Activated CD8-positive, alpha-beta T cell treated with anti-CD3 and anti-CD28 coated beads for 36 hours (primary cell): ENCODE measurements around the gene VSTM4. TPM values are rescaled to one million over a fixed set of nuclear protein-coding genes. Genes with fewer than 3 reads are reported as not detected.

ENCODE experiments used
- ATAC-seq: fragments of 200-7000 bp; cut with Tn5 transposase; one replicate; pipeline ENCODE4 v1.10.0; 2021; ENCODE audit warnings: mild to moderate bottlenecking, moderate library complexity
- CTCF ChIA-PET: fragments of 350-600 bp; sonication (Branson Sonifier 250); formaldehyde crosslinking; loops from one replicate; lab custom pipeline; 2021; ENCODE audit warnings: antibody characterized with exemption; lab: Charles Lee
- POLR2A ChIA-PET: fragments of 350-600 bp; sonication (Branson Sonifier 250); formaldehyde crosslinking; loops from one replicate; lab custom pipeline; 2021; ENCODE audit warnings: antibody characterized with exemption; lab: Charles Lee
- DNase-seq: peaks from one replicate; pipeline ENCODE4 v3.0.0-alpha.2; 2020
- H3K27ac Mint-ChIP-seq: one replicate; pipeline ENCODE4 v1.8.0; 2021; ENCODE audit warnings: mild to moderate bottlenecking, mixed read lengths
- H3K27me3 Mint-ChIP-seq: one replicate; pipeline ENCODE4 v1.8.0; 2021; ENCODE audit warnings: mixed read lengths
- H3K36me3 Mint-ChIP-seq: one replicate; pipeline ENCODE4 v1.8.0; 2021; ENCODE audit warnings: low read depth, mixed read lengths
- H3K4me1 Mint-ChIP-seq: one replicate; pipeline ENCODE4 v1.8.0; 2021; ENCODE audit warnings: low read depth, mixed read lengths
- H3K4me3 Mint-ChIP-seq: one replicate; pipeline ENCODE4 v1.8.0; 2021; ENCODE audit warnings: mild to moderate bottlenecking, moderate library complexity, mixed read lengths
- H3K9me3 Mint-ChIP-seq: one replicate; pipeline ENCODE4 v1.8.0; 2021; ENCODE audit warnings: mixed read lengths
- intact Hi-C: fragments of 100-400 bp; cut with micrococcal nuclease; formaldehyde crosslinking; loops from one replicate; pipeline ENCODE4 v1.10.0; 2022
- total RNA-seq, 2 experiments: library from RNA; stranded (reverse); gene quantifications; one replicate each; pipeline ENCODE4 v1.2.3, GENCODE V29; 2021
- TF ChIP-seq, protein P1 (sequence below): fragments of 200-600 bp; IDR thresholded peaks from one replicate; pipeline ENCODE4 v1.8.0; 2022; ENCODE audit warnings: antibody characterized with exemption, mild to moderate bottlenecking

VSTM4 gene
- total RNA-seq, 2 experiments from 2014 or later, result 0.04 to 0.09 TPM

DNA sequence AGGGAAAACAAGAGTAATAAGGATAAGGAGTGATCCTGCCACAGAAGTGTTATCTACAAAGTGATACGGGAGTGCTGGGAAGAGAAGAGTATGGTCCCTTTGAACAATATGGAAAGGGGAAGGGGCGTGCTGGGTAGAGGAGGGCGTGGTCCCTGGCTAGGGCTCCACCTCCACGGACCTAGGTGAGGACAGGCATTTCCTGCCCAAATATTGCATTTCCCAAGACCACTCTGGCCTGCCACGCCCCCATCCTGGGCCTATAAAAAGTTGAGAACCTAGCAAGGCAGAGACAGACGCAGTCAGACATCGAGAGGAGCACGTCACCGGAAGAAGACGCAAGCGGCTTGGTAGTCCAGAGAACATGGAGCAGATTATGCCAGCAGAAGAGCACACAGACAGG lies 22.8 kb downstream of the VSTM4 start:
- ATAC-seq (no peak), DNase-seq (no peak)
- H3K27me3 Mint-ChIP-seq, result peaks cover 3% of the 10 kb centered on the region
- H3K4me1 Mint-ChIP-seq, result no peaks in the 10 kb centered on the region
- no peak overlapping the region for H3K27ac Mint-ChIP-seq
- no peak overlapping the region for H3K4me3 Mint-ChIP-seq
- POLR2A ChIA-PET, result no interaction called here
- H3K9me3 Mint-ChIP-seq, result peaks cover 2% of the 10 kb centered on the region
- CTCF ChIA-PET, result no interaction called here
- intact Hi-C loops, result no loop called here
- no peaks in the 10 kb centered on the region for H3K36me3 Mint-ChIP-seq
- TF ChIP-seq, protein P1, sequence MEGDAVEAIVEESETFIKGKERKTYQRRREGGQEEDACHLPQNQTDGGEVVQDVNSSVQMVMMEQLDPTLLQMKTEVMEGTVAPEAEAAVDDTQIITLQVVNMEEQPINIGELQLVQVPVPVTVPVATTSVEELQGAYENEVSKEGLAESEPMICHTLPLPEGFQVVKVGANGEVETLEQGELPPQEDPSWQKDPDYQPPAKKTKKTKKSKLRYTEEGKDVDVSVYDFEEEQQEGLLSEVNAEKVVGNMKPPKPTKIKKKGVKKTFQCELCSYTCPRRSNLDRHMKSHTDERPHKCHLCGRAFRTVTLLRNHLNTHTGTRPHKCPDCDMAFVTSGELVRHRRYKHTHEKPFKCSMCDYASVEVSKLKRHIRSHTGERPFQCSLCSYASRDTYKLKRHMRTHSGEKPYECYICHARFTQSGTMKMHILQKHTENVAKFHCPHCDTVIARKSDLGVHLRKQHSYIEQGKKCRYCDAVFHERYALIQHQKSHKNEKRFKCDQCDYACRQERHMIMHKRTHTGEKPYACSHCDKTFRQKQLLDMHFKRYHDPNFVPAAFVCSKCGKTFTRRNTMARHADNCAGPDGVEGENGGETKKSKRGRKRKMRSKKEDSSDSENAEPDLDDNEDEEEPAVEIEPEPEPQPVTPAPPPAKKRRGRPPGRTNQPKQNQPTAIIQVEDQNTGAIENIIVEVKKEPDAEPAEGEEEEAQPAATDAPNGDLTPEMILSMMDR, result no peak

DNA sequence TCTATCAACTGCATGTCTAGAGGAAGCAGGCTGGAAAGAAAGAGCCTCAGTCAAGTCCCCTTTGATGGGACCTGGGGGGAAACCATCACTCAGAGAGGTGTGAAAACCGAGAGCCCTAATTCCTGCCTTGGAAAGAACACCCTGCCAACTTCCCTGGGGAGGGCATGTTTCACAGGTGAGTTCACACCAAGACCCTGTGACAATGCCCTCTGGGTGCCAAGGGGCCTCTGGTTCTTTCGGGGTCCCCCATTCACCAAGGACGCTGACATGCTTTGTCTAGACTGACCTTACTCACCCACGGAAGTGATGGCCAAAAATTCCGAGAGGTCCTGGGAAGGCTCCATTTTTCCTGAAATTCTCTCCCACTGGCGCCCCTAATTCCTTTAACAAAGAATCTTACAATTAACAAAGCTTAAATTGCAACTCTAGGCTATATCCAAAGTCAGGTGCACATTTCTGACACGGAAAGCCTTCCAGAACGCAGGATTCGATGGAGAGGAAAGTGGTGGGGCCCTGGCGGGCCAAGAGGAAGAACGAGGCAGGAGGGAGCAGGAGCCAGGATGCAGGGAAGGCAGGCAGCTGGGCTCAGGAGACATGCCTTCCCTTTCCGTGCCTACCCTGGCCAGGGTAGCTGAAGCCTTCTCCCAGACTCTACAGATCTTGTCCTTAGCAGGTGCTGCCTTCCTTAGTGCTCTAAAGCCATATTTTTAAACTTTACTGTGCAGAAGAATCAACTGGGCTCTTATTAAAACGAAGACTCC lies 23.7 kb downstream of the VSTM4 start:
- no peak for DNase-seq
- Mint-ChIP-seq H3K36me3 (no peaks in the 10 kb centered on the region), H3K4me1 (no peaks in the 10 kb centered on the region), H3K27ac (no peak overlapping the region), H3K4me3 (no peak overlapping the region), H3K27me3 (peaks cover 3% of the 10 kb centered on the region), H3K9me3 (peaks cover 8% of the 10 kb centered on the region)
- intact Hi-C loops, result no loop called here
- CTCF ChIA-PET, result no interaction called here
- TF ChIP-seq, protein P1, result no peak
- POLR2A ChIA-PET, result no interaction called here
- no peak for ATAC-seq

DNA sequence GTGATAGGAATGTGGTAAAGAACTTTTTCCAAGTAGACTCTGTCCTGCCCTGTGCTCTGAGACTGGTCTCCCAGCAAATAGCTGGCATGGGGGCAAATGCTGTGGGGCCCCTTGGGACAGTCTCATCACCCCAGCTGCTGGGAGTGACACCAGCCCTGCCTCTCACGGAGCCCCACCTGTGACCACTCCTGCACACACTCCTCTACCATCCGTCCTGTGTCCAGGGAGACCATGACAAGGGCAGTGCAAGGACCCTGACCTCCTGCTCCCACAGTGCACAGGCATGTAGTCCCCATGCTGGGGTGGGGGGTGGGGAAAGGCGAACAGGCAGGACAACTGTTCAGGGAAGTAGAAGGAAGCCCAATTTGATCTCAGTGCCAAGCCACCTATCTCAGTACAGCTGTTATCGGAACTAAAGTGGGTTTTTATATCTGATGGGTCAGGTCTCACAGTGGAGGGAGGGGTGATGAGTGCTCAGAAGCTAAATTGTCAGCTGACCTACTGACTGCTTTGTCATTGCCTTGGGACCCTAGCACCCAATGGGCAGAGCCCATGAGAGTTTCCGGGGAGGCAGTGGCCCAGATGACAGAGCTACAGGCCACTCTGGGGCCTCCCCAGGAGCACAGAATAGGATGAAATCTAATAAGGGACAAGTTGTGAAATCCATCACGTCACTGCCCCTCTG lies 24.5 kb downstream of the VSTM4 start:
- Mint-ChIP-seq H3K4me3 (no peak overlapping the region), H3K4me1 (no peaks in the 10 kb centered on the region), H3K27ac (no peak overlapping the region), H3K36me3 (no peaks in the 10 kb centered on the region), H3K9me3 (peaks cover 12% of the 10 kb centered on the region), H3K27me3 (peaks cover 3% of the 10 kb centered on the region)
- POLR2A ChIA-PET, result no interaction called here
- CTCF ChIA-PET, result interaction anchor here (0.7 kb wide), 1 partner anchor 27 kb away, joined by 3 read pairs; no protein-coding TSS in a partner anchor
- intact Hi-C loops, result no loop called here
- DNase-seq (no peak), ATAC-seq (no peak)
- TF ChIP-seq, protein P1, result no peak

DNA sequence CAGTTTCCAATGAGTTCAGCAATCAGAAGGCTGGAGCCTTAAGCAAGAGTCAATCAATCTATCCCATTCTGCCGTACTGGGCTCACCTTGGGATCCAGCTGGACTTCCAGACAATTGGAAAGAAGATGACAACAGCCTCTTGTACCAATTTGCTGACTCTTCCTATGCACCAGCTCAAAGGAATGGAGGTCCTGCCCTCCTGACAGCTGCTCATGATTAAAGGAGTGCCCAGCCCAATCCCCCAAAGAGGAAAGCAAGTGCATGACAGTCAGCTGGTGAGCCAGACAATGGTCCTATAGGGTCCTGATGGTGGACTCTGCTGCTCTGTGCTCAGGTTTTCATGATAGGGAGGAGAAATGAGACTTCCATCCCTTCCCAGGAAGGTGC lies 25.1 kb downstream of the VSTM4 start:
- ATAC-seq, result no peak
- TF ChIP-seq, protein P1, result no peak
- no peak overlapping the region for H3K27ac Mint-ChIP-seq
- ChIA-PET CTCF (no interaction called here), POLR2A (no interaction called here)
- no peaks in the 10 kb centered on the region for H3K36me3 Mint-ChIP-seq
- peaks cover 3% of the 10 kb centered on the region for H3K27me3 Mint-ChIP-seq
- intact Hi-C loops, result no loop called here
- no peak overlapping the region for H3K4me3 Mint-ChIP-seq
- peaks cover 12% of the 10 kb centered on the region for H3K9me3 Mint-ChIP-seq
- H3K4me1 Mint-ChIP-seq, result no peaks in the 10 kb centered on the region
- no peak for DNase-seq

DNA sequence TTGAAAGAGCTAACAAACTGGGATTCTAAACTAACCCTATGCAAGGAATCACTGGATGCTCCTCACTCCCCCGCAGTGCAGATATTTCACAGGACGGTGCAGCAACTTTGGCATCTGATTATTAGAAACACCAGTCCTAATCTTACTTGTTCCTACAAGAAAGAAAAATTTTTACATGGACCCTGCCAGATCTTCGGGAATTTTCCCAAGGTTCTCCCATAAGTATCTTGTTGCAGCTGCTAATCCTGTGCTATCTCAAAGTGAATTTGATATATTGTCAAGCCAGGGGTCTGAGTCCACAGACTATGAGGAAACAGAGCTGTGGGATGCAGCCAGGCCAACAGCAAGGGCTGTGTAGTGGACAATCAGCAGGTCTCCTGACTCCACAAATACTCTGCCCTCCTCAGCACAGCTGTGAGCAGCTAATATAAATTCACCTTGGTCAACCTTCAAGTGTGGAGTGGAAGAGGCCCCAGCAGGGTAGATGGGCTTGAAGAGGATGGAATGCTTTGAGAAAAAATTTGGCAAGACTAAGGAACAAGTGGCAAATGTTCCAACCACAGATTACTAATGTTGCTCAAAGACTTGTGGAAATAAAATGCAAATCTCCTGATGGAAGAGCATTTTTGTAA lies 25.6 kb downstream of the VSTM4 start:
- CTCF ChIA-PET, result no interaction called here

More for the DNA sequence above, 25.6 kb downstream of the VSTM4 start:
- ATAC-seq (no peak), DNase-seq (no peak)
- no peak overlapping the region for H3K27ac Mint-ChIP-seq
- no peaks in the 10 kb centered on the region for H3K36me3 Mint-ChIP-seq
- peaks cover 3% of the 10 kb centered on the region for H3K27me3 Mint-ChIP-seq
- intact Hi-C loops, result no loop called here
- peaks cover 12% of the 10 kb centered on the region for H3K9me3 Mint-ChIP-seq
- TF ChIP-seq, protein P1, result no peak
- POLR2A ChIA-PET, result no interaction called here
- H3K4me1 Mint-ChIP-seq, result no peaks in the 10 kb centered on the region
- H3K4me3 Mint-ChIP-seq, result no peak overlapping the region
